ENCODE measurements around the gene BIRC5. TPM values are rescaled to one million over a fixed set of nuclear protein-coding genes. Genes with fewer than 3 reads are reported as not detected.
A peak's percentile ranks its signal among the peaks of the same experiment; 100 is the strongest.

Gene BIRC5
- total RNA-seq, 1 donor from 2014 or later: 1.1 TPM

DNA sequence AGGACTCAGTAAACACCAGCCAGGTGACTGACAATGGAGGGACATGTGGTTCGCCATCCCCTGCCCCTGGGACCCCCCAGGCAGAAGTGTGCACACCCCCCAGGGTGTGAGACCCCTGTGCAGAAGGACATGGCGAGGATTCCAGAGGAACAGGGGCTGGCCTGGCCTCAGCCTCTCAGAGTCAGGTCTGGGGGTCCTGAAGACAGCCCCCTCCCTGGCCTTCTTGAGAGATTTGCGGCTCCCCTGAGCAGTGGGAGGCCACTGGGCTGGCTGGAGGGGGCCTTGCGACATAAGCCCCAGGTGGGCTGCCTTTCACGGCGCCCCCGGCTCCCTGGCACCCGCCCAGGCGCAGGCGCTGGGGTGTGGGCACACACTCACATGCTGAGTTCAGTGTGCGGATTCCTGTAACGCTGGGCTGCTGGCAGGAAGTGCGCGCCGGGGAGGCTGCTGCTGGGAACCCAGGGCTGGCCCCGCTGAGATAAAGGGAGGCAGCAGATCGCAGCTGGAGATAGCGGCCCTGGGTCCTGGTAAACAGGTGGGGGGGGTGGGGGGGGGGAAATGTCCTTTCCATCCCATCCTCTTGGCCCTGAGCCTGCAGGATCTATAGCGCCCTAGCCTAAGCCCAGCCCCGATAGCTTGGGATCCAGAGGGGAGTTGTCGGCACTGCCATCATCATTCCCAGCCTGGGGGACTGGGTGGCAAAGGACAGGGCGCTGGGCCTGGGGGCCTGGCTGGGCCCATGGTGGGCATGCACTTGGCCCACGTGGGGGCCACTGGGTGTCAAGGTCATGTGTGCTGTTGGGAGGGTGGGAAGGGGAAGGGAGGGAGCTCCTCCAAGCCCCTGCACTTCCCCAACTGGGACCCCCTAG lies 44.5 kb downstream of the BIRC5 start:
- intact Hi-C loops (cut with DNase I): no loop called here
- H3K9me3 ChIP-seq: no peaks in the 10 kb centered on the region
- ATAC-seq (peak; percentile 51), DNase-seq (peak; percentile 82)
- peaks cover 36% of the 10 kb centered on the region for H3K4me1 ChIP-seq
- peak overlapping the region; percentile 84 for H3K27ac ChIP-seq
- TF ChIP-seq, protein P1, sequence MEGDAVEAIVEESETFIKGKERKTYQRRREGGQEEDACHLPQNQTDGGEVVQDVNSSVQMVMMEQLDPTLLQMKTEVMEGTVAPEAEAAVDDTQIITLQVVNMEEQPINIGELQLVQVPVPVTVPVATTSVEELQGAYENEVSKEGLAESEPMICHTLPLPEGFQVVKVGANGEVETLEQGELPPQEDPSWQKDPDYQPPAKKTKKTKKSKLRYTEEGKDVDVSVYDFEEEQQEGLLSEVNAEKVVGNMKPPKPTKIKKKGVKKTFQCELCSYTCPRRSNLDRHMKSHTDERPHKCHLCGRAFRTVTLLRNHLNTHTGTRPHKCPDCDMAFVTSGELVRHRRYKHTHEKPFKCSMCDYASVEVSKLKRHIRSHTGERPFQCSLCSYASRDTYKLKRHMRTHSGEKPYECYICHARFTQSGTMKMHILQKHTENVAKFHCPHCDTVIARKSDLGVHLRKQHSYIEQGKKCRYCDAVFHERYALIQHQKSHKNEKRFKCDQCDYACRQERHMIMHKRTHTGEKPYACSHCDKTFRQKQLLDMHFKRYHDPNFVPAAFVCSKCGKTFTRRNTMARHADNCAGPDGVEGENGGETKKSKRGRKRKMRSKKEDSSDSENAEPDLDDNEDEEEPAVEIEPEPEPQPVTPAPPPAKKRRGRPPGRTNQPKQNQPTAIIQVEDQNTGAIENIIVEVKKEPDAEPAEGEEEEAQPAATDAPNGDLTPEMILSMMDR (IDR thresholded peaks at IDR 0.05): no peak
- H3K27me3 ChIP-seq: no peaks in the 10 kb centered on the region
- no peak overlapping the region for H3K4me3 ChIP-seq
- no peaks in the 10 kb centered on the region for H3K36me3 ChIP-seq

DNA sequence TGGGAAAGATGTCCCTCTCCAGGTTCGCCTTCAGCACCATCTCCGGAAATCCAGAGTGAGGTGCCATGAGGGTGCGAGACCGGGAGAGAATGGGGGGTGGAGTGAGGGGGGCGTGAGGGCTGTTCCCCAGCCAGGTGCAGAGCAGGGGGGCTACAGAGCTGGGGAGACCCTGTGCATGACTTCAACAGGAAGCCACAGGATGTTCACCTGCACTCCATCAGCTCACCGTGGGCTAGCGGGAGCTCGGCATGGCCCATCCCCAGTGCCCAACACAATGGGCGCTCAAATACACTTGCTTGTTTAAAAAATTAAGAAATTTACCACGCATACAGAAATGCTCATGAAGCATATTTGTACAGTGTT lies 45.1 kb downstream of the BIRC5 start:
- intact Hi-C loops (cut with DNase I): no loop called here
- ATAC-seq (no peak), DNase-seq (no peak)
- no peaks in the 10 kb centered on the region for H3K27me3 ChIP-seq
- no peaks in the 10 kb centered on the region for H3K9me3 ChIP-seq
- no peak overlapping the region for H3K4me3 ChIP-seq
- H3K4me1 ChIP-seq: peaks cover 35% of the 10 kb centered on the region
- peak overlapping the region; percentile 84 for H3K27ac ChIP-seq
- no peaks in the 10 kb centered on the region for H3K36me3 ChIP-seq
- TF ChIP-seq, protein P1 (IDR thresholded peaks at IDR 0.05): no peak

DNA sequence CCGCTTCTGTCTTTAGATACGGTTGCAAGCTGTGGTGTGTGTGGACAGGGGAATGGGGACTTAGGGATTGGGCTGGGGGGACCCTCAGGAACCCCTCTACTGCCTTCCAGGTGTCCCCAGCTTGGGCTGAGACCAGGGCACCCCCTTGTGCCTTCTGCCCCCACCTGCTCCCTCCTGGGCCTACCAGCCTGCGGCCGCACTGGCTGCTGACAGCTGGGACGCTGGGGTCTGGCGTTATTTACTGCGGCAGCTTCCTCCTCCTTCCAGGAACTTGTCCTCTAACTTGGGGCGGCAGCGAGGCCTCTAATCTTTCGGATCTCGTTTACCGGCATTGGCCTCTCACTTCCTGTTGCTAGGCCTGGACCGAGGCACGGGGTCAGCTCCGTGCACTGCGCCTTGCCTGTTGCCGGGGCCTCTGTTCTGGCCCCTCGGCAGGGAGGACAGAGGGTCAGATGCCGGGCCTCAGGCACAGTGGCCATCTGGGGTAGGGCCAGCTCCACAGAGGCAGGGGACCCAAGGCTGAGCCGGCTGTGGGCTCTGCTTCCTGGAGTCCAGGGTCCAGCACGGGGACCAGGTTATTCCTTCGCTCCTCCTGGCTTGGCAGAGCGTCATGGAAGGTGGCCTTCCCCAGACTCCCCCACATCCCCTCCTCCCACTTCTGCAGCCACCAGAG lies 49.1 kb downstream of the BIRC5 start:
- ATAC-seq: peak; percentile 59
- TF ChIP-seq, protein P1 (IDR thresholded peaks at IDR 0.05): no peak

DNA sequence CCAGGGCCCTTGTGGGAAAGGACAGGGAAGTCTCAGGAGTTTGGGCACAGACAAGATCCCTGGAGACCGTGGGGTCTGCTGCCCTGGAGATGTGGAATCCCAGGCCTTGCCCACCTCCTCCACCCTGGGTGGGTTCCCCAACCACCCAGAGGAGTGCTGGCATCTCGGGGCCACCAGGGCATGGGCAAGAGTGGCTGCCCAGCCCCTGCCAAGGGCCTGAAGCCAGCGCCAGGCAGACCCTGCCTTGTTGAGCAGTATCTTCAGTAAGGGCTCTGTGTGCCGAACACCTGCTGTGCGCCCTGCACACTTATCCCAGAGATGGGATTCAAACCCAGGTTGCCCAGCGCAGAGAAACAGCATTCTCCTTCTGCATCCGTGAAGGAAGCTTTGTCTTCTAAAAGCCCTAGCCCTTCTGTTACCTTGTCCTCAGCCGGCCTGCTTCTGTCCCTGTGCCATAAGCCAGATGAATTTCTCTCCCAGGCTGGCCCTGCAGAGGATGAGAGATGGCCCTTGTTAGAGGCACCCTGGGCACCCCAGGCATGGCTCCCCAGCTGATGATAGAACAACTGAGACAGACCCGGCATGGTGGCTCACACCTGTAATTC lies 49.8 kb downstream of the BIRC5 start:
- ATAC-seq: no peak
- intact Hi-C loops (cut with DNase I): no loop called here
- Histone ChIP-seq H3K36me3 (no peaks in the 10 kb centered on the region), H3K4me1 (peaks cover 38% of the 10 kb centered on the region), H3K27ac (peak overlapping the region; percentile 76), H3K4me3 (no peak overlapping the region), H3K9me3 (no peaks in the 10 kb centered on the region), H3K27me3 (no peaks in the 10 kb centered on the region)
- TF ChIP-seq, protein P1 (IDR thresholded peaks at IDR 0.05): no peak
- DNase-seq: peak; percentile 59

More for the DNA sequence above, 49.1 kb downstream of the BIRC5 start:
- H3K4me1 ChIP-seq: peaks cover 37% of the 10 kb centered on the region
- H3K27ac ChIP-seq: peak overlapping the region; percentile 76
- no peaks in the 10 kb centered on the region for H3K27me3 ChIP-seq
- intact Hi-C loops (cut with DNase I): no loop called here
- H3K9me3 ChIP-seq: no peaks in the 10 kb centered on the region
- no peak overlapping the region for H3K4me3 ChIP-seq
- peak; percentile 74 for DNase-seq
- H3K36me3 ChIP-seq: no peaks in the 10 kb centered on the region

DNA sequence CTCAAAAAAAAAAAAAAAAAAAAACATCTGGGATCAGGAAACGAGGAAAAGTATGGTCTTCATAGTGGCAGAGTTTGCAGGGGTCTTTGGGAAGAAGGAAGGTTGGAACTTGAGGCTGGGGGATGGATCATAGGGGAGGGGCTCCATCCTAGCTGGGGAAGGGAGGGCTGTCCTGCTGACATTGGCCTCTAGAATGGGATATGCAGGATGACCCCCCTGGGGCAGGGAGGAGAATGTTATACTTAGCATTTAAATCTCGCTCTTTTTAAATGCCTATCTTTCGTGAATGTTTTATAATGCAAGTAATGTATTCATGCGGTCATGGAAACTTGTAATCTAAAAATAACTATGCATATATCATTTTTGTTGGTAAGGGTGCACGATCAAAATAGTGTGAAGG lies 50.5 kb downstream of the BIRC5 start:
- Histone ChIP-seq H3K9me3 (no peaks in the 10 kb centered on the region), H3K27ac (no peak overlapping the region), H3K36me3 (no peaks in the 10 kb centered on the region), H3K4me1 (peaks cover 40% of the 10 kb centered on the region), H3K4me3 (no peak overlapping the region), H3K27me3 (no peaks in the 10 kb centered on the region)
- no peak for DNase-seq
- intact Hi-C loops (cut with DNase I): no loop called here
- ATAC-seq: no peak
- TF ChIP-seq, protein P1 (IDR thresholded peaks at IDR 0.05): no peak

Data from upper lobe of right lung (tissue), 1 donor.